Fibroblast of pulmonary artery (primary cell): ENCODE results near the gene MTRFR.

ENCODE experiments used
- DNase-seq: peaks from one replicate; pipeline ENCODE4 v3.0.0-alpha.2; 2010; ENCODE audit warnings: low read depth
- H3K4me3 ChIP-seq: replicated peaks from 2 replicates; pipeline ENCODE4 v1.5.1; 2011; ENCODE audit warnings: low read depth, mild to moderate bottlenecking, control low read depth, low read length, moderate library complexity
- CTCF ChIP-seq: IDR thresholded peaks from 2 replicates; pipeline ENCODE4 v1.5.1; 2011; ENCODE audit warnings: mild to moderate bottlenecking, control low read depth, low read length, inconsistent platforms; ENCODE audit errors: missing control alignments

Gene MTRFR

GRCh38 chr12:123271001-123271668, 37.9 kb downstream of the MTRFR start:
- DNase-seq, result peak; percentile 57
- peak overlapping the region; percentile 80 for H3K4me3 ChIP-seq
- TF ChIP-seq CTCF, result peak; percentile 7

DNA sequence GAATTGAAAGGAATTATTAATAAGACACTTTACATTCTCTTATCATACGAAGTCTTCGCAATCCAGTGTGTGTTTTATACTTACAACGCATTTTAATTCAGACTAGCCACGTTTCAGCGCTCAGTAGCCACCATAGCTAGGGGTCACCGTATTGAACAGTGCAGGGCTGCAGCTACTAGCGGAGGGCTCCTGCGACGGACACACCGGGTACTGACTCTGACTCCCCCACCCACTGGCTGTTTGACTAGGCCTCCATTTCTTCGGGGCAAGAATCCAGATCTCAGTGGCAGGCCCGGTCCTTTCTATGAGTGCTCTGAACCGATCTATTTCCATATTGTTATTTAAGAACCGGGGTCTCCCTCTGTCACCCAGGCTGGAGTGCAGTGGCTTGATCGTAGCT, 39.9 kb downstream of the MTRFR start:
- TF ChIP-seq CTCF, result no peak

GRCh38 chr12:123278101-123278627, 44.9 kb downstream of the MTRFR start:
- TF ChIP-seq CTCF, result no peak
- H3K4me3 ChIP-seq, result no peak overlapping the region
- no peak for DNase-seq

More for the DNA sequence above, 39.9 kb downstream of the MTRFR start:
- H3K4me3 ChIP-seq, result no peak overlapping the region
- DNase-seq, result no peak

DNA sequence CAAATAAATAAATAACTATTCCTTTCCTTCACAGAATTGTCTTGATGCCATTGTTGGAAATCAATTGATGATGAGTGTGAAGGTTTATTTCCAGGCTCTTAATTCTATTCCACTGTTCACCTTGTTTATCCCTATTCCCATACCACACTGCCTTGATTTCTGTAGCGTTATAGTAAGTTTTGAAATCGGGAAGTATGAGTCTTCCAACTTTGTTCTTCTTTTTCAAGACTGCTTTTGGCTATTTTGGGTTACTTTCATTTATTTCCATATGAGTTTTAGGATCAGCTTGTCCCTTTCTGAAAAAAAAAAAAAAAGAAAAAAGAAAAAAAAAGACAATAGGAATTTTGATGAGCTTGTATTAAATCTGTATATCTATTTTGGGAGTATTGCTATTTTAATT, 47.7 kb downstream of the MTRFR start:
- TF ChIP-seq CTCF, result no peak
- DNase-seq, result no peak
- H3K4me3 ChIP-seq, result no peak overlapping the region

- no peak for DNase-seq
- H3K4me3 ChIP-seq, result no peak overlapping the region
- TF ChIP-seq CTCF, result no peak
Measured at GRCh38 chr12:123282111-123282510, 48.9 kb downstream of the MTRFR start.

DNA sequence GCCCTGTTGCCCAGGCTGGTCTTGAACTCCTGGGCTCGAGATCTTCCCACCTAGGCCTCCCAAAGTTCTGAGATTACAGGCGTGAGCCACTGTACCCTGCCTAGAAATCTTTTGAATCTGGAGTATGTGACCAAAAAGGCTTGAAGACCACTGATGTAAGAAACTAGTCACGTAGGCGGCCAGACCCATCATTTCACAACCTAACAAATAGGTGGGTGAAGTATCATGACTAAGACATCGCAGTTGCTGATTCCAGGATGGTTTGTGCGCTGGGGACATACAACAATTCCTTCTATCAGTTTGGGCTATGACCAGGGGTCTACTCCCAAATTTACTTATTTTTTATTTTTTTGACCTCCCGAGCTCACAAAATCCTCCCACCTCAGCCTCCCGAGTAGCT, 50.2 kb downstream of the MTRFR start:
- no peak for DNase-seq
- no peak for TF ChIP-seq CTCF
- no peak overlapping the region for H3K4me3 ChIP-seq

DNA sequence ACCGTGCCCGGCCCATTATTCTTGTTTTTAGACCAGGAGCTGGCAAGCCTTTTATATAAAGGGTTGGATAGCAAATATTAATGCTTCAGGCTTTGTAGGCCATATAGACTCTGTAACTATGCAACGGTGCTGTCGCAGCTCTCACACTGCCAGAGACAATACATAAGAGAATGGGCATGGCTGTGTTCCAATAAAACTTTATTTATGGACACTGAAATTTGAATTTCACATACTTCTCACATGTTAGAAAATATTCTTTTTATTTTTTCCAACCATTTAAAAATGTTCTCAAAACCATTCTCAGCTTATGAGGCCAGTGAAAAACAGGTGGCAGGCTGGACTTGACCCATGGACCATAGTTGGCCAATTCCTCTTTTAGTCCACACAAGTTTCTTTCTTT, 51.4 kb downstream of the MTRFR start:
- no peak overlapping the region for H3K4me3 ChIP-seq
- TF ChIP-seq CTCF, result no peak
- no peak for DNase-seq
